Neural progenitor cell (in vitro differentiated cells): Measurements from ENCODE around the gene COL15A1.

Experiments
- EZH2 ChIP-seq: fragments of 200-600 bp; sonication (generic); IDR thresholded peaks from 2 replicates; pipeline ENCODE4 v1.6.1; 2017; ENCODE audit warnings: antibody characterized with exemption, mild to moderate bottlenecking, moderate library complexity
- EZH2phosphoT487 ChIP-seq: fragments of 200-600 bp; sonication (generic); IDR thresholded peaks from 2 replicates; pipeline ENCODE4 v1.6.1; 2017; ENCODE audit warnings: antibody characterized with exemption
- TF ChIP-seq, protein P1 (sequence below): fragments of 200-600 bp; sonication (generic); IDR thresholded peaks from 2 replicates; pipeline ENCODE4 v1.5.1; 2017; ENCODE audit warnings: antibody characterized with exemption, mild to moderate bottlenecking

DNA sequence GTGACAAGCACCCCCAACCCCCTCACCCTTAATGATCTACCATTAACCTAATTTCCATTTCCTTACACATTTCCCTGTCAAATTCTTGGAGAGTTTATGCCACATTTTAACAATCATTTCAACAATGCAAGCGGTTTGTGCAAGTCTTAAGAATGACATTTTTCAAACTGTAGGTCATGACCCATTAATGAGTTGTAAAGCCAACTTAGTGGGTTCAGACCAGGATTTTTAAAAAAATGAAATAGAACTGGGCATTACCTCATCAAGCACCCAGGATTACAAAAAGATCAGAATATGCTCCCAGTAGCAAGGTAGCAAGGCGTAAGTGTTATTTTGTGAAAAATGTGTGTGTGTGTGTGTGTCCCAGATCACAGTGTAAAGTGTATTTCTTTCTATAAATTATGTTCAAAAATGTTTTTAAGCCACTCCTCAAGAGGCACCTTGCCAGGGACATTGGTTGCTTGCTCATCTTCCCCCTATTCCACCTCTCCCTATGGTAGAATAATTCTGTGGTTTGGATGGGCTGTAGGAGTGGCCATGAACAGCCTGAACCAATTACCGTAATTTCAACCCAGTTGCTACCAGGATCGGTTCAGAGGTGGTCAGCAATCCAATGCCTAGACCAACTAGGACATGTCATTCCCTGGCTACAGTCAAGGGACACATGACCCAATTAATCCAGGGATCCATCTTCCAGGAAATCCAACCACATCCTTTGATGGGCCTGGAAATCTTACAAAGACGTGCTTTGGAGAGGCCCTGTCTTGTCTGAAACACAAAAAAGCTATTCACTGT is 146.8 kb downstream of the COL15A1 start:
- TF ChIP-seq, protein P1, sequence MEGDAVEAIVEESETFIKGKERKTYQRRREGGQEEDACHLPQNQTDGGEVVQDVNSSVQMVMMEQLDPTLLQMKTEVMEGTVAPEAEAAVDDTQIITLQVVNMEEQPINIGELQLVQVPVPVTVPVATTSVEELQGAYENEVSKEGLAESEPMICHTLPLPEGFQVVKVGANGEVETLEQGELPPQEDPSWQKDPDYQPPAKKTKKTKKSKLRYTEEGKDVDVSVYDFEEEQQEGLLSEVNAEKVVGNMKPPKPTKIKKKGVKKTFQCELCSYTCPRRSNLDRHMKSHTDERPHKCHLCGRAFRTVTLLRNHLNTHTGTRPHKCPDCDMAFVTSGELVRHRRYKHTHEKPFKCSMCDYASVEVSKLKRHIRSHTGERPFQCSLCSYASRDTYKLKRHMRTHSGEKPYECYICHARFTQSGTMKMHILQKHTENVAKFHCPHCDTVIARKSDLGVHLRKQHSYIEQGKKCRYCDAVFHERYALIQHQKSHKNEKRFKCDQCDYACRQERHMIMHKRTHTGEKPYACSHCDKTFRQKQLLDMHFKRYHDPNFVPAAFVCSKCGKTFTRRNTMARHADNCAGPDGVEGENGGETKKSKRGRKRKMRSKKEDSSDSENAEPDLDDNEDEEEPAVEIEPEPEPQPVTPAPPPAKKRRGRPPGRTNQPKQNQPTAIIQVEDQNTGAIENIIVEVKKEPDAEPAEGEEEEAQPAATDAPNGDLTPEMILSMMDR = no peak
- TF ChIP-seq EZH2 (no peak), EZH2phosphoT487 (no peak)
